HG02759 (cell line): ENCODE results near the gene RPS6KA2.
A peak's percentile ranks its signal among the peaks of the same experiment; 100 is the strongest.
"Not testable (repeated sequence)": the region's sequence is repeated elsewhere in the genome, so short reads cannot be mapped to it uniquely, and the experiment has no call there.

ENCODE experiments used
- ATAC-seq: cut with Tn5 transposase; IDR thresholded peaks from one replicate; pipeline ENCODE4 v1.9.1; 2021; ENCODE audit warnings: mild to moderate bottlenecking, moderate library complexity; ENCODE audit not compliant: unreplicated experiment

RPS6KA2 gene

GRCh38 chr6:166411271-166411670 is 215.8 kb downstream of the RPS6KA2 start:
- no peak for ATAC-seq

DNA sequence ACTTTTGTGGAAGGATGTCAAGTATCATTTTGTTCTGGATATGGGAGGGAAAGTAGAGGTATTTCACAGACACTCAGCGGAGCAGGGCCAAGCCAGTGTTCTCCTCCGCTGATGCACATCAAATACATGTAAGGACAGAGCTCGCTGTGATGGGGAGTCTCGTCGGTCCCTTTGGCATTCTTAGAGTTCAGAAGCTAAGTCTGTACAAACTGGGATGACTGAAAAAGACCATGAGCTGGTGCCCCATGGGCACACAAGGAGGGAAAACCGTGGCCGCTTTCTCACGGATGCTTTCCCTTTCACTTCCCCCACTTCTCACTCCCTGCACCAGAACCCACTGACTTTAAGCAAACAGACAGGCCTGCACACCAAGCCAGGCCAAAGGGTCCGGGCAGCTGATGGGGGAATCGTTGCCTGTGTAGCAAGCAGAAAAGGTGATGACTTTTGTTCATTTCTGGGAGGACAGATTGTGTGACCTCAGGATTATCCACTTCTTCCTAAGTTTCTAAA is 216.6 kb downstream of the RPS6KA2 start:
- no peak for ATAC-seq

- no peak for ATAC-seq
These were observed 217.9 kb downstream of the RPS6KA2 start for GRCh38 chr6:166408936-166409755.

GRCh38 chr6:166406197-166406596 is 220.9 kb downstream of the RPS6KA2 start:
- ATAC-seq = no peak

DNA sequence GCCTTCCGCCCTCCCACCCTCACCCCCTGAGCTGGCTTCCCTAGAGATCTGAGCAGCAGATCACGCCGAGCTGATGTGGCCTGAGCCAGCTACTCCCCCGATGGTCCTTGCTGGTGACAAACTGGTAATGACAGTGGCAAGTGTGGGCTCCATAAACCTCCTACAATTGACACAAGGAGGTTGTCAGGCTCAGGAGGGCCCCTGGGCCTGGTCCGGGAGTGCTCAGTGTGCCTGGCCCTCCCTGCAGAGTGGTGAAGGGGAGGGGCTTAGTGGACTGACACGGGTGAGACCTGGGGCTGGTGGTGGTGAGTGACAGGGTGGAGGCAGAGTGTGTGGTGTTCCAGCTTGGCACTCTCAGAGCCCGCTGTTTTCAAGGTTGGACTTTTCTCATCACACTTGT is 221.7 kb downstream of the RPS6KA2 start:
- ATAC-seq = no peak

- ATAC-seq = no peak
These were observed 224.3 kb downstream of the RPS6KA2 start for GRCh38 chr6:166402582-166403277.

- peak; percentile 77 for ATAC-seq
These were observed 226.3 kb downstream of the RPS6KA2 start for GRCh38 chr6:166400649-166401250.

GRCh38 chr6:166400181-166400580 is 226.9 kb downstream of the RPS6KA2 start:
- no peak for ATAC-seq

DNA sequence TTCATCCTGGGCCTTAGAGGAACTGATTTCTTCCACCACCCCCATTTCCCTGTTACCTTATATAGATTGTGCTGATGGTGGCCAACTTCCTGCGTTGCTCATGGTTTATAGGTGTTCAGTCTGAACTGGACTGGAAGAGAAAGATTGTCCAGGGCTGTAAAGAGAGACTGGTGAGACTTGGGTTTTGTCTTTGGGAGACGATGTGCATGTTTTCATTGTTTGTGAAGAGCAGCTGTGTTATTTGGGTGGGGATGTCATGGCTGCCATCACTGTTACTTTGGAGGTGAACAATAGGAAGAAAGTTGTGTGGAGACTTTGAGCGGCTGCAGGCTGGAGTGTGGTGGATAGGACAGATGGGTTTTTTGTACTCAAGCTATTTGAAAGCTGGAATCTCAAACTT is 228.7 kb downstream of the RPS6KA2 start:
- no peak for ATAC-seq

DNA sequence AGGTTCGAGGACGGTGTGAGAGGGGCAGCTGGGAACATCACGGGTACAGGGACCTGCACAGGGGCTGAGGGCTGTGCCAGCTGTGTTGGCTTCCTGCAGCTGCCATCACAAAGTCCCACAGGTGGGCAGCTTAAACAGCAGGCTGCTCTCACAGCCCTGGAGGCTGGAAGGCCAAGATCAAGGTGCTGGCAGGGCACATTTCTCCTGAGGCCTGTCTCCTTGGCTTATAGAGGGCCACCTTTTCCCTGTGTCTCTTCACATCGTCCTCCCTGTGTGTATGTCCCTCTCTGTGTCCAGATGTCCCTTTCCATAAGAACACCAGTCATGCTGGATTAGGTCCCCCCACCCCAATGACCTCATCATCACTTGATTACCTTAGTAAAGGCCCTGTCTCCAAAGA is 229.2 kb downstream of the RPS6KA2 start:
- no peak for ATAC-seq

DNA sequence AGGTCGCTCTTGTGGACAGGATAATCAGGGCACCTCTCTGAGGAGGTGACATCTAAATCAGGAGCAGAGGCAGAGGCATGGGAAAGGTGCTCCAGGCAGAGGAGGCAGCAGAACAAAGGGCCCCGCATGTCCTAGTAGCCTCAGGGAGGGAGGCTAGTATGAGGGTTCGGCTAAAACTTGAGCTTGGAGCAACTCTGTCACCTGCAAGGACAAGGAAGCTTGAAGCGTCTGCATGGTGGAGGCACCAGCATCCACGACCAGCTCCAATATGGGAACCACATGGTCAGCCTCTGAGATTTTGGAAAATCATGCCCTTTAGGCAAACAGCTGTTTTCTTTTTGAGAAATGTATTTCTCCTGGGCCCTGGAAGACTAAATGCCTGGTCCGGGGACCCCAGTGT is 231.3 kb downstream of the RPS6KA2 start:
- no peak for ATAC-seq

DNA sequence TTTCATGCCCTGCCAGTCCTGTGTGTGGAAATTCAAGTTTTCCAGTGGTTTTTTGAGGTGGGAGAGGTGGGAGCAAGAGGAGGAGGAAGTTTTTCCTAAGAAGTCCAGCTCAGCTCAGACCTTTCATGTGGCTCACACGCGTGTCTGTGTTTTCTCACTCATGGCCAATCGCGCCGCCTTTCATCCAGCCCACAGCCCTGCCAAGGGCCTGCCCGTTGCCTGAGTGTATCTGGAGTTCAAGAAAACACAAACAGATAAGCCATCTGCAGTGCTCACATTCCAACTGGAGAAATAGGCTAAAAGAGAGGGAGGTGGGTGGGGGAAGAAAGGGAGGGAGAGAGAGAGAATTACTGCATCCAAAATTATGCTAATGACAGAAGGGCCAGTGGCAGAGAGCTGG is 231.7 kb downstream of the RPS6KA2 start:
- ATAC-seq = no peak

DNA sequence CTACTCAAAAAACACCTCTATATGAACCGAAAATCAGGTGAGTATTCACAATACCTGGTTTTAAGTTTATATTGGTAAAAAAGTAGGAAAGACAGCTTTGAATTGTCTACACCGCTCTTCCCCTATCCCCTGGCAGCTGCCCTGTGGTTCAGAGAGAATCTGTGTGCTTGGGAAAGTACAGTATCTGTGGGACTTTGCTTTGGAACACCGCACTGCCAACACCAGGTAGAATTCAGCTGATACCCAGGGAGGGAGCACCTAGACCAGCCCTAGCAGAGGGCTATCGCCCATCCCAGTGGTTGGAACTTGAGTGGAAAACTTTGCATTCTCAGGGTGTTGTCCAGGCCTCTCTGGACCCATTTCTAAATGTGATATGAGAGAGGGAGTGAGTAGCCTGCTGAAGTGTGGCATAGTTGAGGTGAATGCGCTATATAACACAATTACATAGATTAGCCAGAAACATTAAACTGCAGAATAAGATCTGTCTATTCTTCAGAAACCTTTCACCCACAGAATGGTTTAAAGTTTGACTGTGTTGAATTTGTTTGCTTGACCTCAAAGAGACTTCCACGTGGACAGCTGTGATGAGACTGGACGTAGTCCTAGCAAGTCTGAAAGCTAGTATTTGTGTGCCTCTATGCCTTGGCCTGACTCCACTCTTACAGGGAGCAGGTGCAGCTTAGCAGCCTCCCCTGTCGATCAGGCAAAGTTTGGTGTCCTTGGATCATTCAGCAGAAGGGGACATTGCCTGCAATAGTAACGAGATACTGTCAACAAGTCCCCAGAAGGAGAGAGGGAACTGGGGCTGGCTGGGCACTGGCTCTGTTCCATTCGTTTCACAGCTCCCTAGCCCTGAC is 232.8 kb downstream of the RPS6KA2 start:
- ATAC-seq = no peak

GRCh38 chr6:166393535-166393823 is 233.6 kb downstream of the RPS6KA2 start:
- no peak for ATAC-seq

DNA sequence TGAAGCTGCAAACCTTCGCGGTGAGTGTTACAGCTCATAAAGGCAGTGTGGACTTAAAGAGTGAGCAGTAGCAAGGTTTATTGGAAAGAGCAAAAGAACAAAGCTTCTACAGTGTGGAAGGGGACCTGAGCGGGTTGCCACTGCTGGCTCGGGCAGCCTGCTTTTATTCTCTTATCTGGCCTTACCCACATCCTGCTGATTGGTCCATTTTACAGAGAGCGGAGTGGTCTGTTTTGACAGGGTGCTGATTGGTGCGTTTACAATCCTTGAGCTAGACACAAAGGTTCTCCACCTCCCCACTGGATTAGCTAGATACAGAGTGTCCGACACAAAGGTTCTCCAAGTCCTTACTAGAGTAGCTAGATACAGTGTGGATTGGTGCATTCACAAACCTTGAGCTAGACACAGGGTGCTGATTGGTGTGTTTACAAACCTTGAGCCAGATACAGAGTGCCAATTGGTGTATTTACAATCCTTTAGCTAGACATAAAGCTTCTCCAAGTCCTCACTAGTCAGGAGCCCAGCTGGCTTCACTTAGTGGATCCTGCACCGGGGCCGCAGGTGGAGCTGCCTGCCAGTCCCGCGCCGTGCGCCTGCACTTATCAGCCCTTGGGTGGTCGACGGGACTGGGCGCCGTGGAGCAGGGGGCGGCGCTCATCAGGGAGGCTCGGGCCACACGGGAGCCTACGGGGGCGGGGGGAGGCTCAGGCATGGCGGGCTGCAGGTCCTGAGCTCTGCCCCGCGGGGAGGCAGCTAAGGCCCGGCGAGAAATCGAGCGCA is 234.1 kb downstream of the RPS6KA2 start:
- not testable (repeated sequence) for ATAC-seq

GRCh38 chr6:166389119-166389518 is 237.9 kb downstream of the RPS6KA2 start:
- no peak for ATAC-seq

DNA sequence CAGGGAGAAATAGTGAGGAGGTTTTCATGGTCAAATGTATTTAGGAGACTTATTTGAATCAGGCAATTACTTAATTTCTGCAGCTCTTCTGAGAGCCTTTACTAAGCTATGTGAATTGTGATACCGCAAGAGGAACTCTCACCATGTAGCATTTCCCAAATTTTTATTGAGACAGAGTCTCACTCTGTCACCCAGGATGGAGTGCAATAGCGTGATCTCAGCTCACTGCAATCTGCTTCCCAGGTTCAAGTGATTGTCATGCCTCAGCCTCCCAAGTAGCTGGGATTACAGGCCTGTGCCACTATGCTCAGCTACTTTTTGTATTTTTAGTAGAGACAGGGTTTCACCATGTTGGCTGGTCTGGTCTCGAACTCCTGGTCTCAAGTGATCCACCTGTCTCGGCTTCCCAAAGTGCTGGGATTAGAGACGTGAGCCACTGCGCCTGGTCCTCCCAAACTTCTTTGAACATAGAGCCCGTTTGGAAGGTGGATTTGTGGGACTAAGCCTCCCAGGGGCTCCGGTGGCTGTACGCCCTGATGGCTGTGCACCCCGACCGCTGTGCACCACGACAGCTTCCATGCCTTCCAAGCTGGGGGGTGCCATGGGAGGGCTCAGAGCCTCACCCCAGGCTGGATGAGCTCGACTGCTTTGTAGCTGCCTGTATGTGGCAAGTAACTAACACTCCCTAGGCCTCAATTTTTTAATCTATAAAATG is 238.6 kb downstream of the RPS6KA2 start:
- no peak for ATAC-seq

GRCh38 chr6:166387642-166388289 is 239.3 kb downstream of the RPS6KA2 start:
- ATAC-seq = no peak

- ATAC-seq = not testable (repeated sequence)
These were observed 240.0 kb downstream of the RPS6KA2 start for GRCh38 chr6:166387098-166387497.
